ENCODE data around the gene PLD2.
"Not testable (repeated sequence)": the region's sequence is repeated elsewhere in the genome, so short reads cannot be mapped to it uniquely, and the experiment has no call there.

PLD2 gene

GRCh38 chr17:4858068-4858881 is 51.3 kb downstream of the PLD2 start:
- no peak for DNase-seq (ENCODE audit: low spot score)

- DNase-seq (ENCODE audit: low spot score), result no peak
Measured at GRCh38 chr17:4858882-4859260, 51.9 kb downstream of the PLD2 start.

GRCh38 chr17:4859816-4860625 is 53.1 kb downstream of the PLD2 start:
- DNase-seq (ENCODE audit: low spot score), result no peak

- DNase-seq (ENCODE audit: low spot score), result no peak
Measured at GRCh38 chr17:4860651-4861050, 53.7 kb downstream of the PLD2 start.

GRCh38 chr17:4861052-4861451 is 54.1 kb downstream of the PLD2 start:
- DNase-seq (ENCODE audit: low spot score), result no peak

- DNase-seq (ENCODE audit: low spot score), result no peak
Measured at GRCh38 chr17:4862720-4863119, 55.8 kb downstream of the PLD2 start.

GRCh38 chr17:4863321-4863720 is 56.4 kb downstream of the PLD2 start:
- DNase-seq (ENCODE audit: low spot score), result no peak

- DNase-seq (ENCODE audit: low spot score), result not testable (repeated sequence)
Measured at GRCh38 chr17:4867535-4867934, 60.6 kb downstream of the PLD2 start.

- DNase-seq (ENCODE audit: low spot score), result not testable (repeated sequence)
Measured at GRCh38 chr17:4869058-4869998, 62.4 kb downstream of the PLD2 start.

GRCh38 chr17:4870855-4871254 is 63.9 kb downstream of the PLD2 start:
- no peak for DNase-seq (ENCODE audit: low spot score)

- no peak for DNase-seq (ENCODE audit: low spot score)
Measured at GRCh38 chr17:4872786-4873185, 65.8 kb downstream of the PLD2 start.
